Measurements from ENCODE around the gene PHF1.

The PHF1 gene

GRCh38 chr6:33420491-33421343 is 9.9 kb downstream of the PHF1 start (continued):
- TF ChIP-seq ZNF571 (tag by site-specific recombination; IDR thresholded peaks at IDR 0.05) (no peak), ZNF518A (tag by site-specific recombination; conservative IDR thresholded peaks at IDR 0.05; ENCODE audit: low read depth) (peak; percentile 31; the same call in 1 of the 2 replicates), ZNF2 (tag by site-specific recombination; IDR thresholded peaks at IDR 0.05) (no peak), ZEB2 (tag by site-specific recombination; IDR thresholded peaks at IDR 0.05) (no peak), ZNF391 (tag by site-specific recombination; IDR thresholded peaks at IDR 0.05; ENCODE audit: borderline replicate concordance, low read depth) (no peak), ZNF660 (tag by site-specific recombination; IDR thresholded peaks at IDR 0.05) (no peak), ZBTB48 (tag by site-specific recombination; IDR thresholded peaks at IDR 0.05) (peak; percentile 55; the same call in 1 of the 2 replicates), GLI2 (tag by site-specific recombination; IDR thresholded peaks at IDR 0.05; ENCODE audit: borderline replicate concordance, low read depth) (no peak), ZNF560 (tag by site-specific recombination; IDR thresholded peaks at IDR 0.05; ENCODE audit: borderline replicate concordance) (no peak), MZF1 (tag by site-specific recombination; IDR thresholded peaks at IDR 0.05; ENCODE audit: borderline replicate concordance) (no peak), AEBP2 (tag by site-specific recombination; IDR thresholded peaks at IDR 0.05; ENCODE audit: borderline replicate concordance) (no peak), ZSCAN5A (tag by site-specific recombination; IDR thresholded peaks at IDR 0.05) (0 out of 2 replicates have a peak, but pooled peaks have one; percentile 32), ZNF114 (tag by site-specific recombination; IDR thresholded peaks at IDR 0.05) (no peak), ZNF548 (tag by site-specific recombination; IDR thresholded peaks at IDR 0.05) (no peak), ZNF292 (tag by site-specific recombination; IDR thresholded peaks at IDR 0.05; ENCODE audit: borderline replicate concordance, low read depth) (no peak), YY2 (tag by site-specific recombination; IDR thresholded peaks at IDR 0.05) (no peak), ZNF202 (tag by site-specific recombination; IDR thresholded peaks at IDR 0.05; ENCODE audit: borderline replicate concordance) (no peak), YY1 (tag by site-specific recombination; IDR thresholded peaks at IDR 0.05) (0 out of 2 replicates have a peak, but pooled peaks have one; percentile 24)
- TF ChIP-seq, protein P1, sequence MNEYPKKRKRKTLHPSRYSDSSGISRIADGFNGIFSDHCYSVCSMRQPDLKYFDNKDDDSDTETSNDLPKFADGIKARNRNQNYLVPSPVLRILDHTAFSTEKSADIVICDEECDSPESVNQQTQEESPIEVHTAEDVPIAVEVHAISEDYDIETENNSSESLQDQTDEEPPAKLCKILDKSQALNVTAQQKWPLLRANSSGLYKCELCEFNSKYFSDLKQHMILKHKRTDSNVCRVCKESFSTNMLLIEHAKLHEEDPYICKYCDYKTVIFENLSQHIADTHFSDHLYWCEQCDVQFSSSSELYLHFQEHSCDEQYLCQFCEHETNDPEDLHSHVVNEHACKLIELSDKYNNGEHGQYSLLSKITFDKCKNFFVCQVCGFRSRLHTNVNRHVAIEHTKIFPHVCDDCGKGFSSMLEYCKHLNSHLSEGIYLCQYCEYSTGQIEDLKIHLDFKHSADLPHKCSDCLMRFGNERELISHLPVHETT (tag by site-specific recombination; IDR thresholded peaks at IDR 0.05): 0 out of 2 replicates have a peak, but pooled peaks have one; percentile 24
- TF ChIP-seq, protein P2, sequence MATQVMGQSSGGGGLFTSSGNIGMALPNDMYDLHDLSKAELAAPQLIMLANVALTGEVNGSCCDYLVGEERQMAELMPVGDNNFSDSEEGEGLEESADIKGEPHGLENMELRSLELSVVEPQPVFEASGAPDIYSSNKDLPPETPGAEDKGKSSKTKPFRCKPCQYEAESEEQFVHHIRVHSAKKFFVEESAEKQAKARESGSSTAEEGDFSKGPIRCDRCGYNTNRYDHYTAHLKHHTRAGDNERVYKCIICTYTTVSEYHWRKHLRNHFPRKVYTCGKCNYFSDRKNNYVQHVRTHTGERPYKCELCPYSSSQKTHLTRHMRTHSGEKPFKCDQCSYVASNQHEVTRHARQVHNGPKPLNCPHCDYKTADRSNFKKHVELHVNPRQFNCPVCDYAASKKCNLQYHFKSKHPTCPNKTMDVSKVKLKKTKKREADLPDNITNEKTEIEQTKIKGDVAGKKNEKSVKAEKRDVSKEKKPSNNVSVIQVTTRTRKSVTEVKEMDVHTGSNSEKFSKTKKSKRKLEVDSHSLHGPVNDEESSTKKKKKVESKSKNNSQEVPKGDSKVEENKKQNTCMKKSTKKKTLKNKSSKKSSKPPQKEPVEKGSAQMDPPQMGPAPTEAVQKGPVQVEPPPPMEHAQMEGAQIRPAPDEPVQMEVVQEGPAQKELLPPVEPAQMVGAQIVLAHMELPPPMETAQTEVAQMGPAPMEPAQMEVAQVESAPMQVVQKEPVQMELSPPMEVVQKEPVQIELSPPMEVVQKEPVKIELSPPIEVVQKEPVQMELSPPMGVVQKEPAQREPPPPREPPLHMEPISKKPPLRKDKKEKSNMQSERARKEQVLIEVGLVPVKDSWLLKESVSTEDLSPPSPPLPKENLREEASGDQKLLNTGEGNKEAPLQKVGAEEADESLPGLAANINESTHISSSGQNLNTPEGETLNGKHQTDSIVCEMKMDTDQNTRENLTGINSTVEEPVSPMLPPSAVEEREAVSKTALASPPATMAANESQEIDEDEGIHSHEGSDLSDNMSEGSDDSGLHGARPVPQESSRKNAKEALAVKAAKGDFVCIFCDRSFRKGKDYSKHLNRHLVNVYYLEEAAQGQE (tag by site-specific recombination; IDR thresholded peaks at IDR 0.05): peak; percentile 55; the same call in 1 of the 2 replicates
- TF ChIP-seq, protein P3, sequence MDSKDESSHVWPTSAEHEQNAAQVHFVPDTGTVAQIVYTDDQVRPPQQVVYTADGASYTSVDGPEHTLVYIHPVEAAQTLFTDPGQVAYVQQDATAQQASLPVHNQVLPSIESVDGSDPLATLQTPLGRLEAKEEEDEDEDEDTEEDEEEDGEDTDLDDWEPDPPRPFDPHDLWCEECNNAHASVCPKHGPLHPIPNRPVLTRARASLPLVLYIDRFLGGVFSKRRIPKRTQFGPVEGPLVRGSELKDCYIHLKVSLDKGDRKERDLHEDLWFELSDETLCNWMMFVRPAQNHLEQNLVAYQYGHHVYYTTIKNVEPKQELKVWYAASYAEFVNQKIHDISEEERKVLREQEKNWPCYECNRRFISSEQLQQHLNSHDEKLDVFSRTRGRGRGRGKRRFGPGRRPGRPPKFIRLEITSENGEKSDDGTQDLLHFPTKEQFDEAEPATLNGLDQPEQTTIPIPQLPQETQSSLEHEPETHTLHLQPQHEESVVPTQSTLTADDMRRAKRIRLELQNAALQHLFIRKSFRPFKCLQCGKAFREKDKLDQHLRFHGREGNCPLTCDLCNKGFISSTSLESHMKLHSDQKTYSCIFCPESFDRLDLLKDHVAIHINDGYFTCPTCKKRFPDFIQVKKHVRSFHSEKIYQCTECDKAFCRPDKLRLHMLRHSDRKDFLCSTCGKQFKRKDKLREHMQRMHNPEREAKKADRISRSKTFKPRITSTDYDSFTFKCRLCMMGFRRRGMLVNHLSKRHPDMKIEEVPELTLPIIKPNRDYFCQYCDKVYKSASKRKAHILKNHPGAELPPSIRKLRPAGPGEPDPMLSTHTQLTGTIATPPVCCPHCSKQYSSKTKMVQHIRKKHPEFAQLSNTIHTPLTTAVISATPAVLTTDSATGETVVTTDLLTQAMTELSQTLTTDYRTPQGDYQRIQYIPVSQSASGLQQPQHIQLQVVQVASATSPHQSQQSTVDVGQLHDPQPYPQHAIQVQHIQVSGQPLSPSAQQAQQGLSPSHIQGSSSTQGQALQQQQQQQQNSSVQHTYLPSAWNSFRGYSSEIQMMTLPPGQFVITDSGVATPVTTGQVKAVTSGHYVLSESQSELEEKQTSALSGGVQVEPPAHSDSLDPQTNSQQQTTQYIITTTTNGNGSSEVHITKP (tag by site-specific recombination; IDR thresholded peaks at IDR 0.05): peak; percentile 30
